Measurements from ENCODE around the gene ZSCAN5C. TPM values are rescaled to one million over a fixed set of nuclear protein-coding genes. Genes with fewer than 3 reads are reported as not detected.

The ZSCAN5C gene
- total and polyA plus RNA-seq, 2 donors (not counting 1 experiment from before 2014, with no cell fraction given) = not detected

DNA sequence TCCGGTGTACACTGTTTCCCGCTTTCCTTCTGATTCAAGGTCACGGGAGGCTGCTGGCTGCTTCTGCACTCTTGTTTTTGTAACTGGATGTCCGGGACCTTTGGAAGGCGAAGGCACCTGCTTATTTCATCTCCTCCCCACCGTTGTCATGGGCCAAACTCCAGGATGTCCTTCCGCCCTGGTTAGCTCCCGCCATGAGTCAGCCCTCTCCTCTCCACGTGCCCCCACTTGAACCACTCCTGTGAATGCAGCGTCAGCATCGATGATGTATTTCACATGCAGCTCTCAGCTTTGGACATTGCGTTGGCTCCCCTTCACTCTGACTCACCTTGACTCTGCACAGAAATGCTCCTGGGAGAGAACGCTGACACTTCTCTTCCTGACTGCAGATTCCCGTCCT lies 31.8 kb upstream of the ZSCAN5C start:
- CTCF ChIA-PET = interaction anchor here (2.8 to 16.2 kb wide), 4 partner anchors 65 to 104 kb away, joined by 7 to 196 read pairs (median 24); no protein-coding TSS in a partner anchor
- intact Hi-C loops (cut with micrococcal nuclease) = no loop called here
- no peak overlapping the region for H3K4me2 ChIP-seq (replicated peaks; ENCODE audit: low read depth, low read length, poor library complexity, severe bottlenecking)
- no peak overlapping the region for H3K27ac ChIP-seq (ENCODE audit: low read length in 2 of 2)
- ATAC-seq (ENCODE audit: low read depth) = no peak
- H3K9ac ChIP-seq (ENCODE audit: low read length) = no peak overlapping the region
- no peak for DNase-seq
- Mint-ChIP-seq H3K4me1 (peaks cover 2% of the 10 kb centered on the region), H3K27ac (no peak overlapping the region), H3K27me3 (peaks cover 18% of the 10 kb centered on the region), H3K4me3 (no peak overlapping the region), H3K9me3 (ENCODE audit: insufficient read depth) (no peaks in the 10 kb centered on the region)
- no peaks in the 10 kb centered on the region for H3K79me2 ChIP-seq (ENCODE audit: control insufficient read depth, insufficient read depth, low read length)
- no peaks in the 10 kb centered on the region for H3K9me3 ChIP-seq (ENCODE audit: control extremely low read depth in 1 of 3, control insufficient read depth in 2 of 3, insufficient read depth in 1 of 3, low read length in 2 of 3)
- H4K20me1 ChIP-seq (ENCODE audit: control insufficient read depth, insufficient read depth, low read length, poor library complexity, severe bottlenecking) = no peaks in the 10 kb centered on the region
- no peaks in the 10 kb centered on the region for H3K36me3 ChIP-seq (replicated peaks in 1 of 2; ENCODE audit: control extremely low read depth in 1 of 2, control insufficient read depth in 1 of 2, extremely low read depth in 1 of 2, insufficient read depth in 2 of 2, low read length in 1 of 2)
- POLR2A ChIA-PET = no interaction called here
- H3K4me1 ChIP-seq (ENCODE audit: control insufficient read depth in 2 of 2, insufficient read depth in 2 of 2, low read length in 2 of 2) = peaks cover 2 to 3% of the 10 kb centered on the region in 2 donors
- H2AFZ ChIP-seq (ENCODE audit: insufficient read depth, low read depth, low read length, poor library complexity, severe bottlenecking) = no peak overlapping the region
- TF ChIP-seq, protein P1, sequence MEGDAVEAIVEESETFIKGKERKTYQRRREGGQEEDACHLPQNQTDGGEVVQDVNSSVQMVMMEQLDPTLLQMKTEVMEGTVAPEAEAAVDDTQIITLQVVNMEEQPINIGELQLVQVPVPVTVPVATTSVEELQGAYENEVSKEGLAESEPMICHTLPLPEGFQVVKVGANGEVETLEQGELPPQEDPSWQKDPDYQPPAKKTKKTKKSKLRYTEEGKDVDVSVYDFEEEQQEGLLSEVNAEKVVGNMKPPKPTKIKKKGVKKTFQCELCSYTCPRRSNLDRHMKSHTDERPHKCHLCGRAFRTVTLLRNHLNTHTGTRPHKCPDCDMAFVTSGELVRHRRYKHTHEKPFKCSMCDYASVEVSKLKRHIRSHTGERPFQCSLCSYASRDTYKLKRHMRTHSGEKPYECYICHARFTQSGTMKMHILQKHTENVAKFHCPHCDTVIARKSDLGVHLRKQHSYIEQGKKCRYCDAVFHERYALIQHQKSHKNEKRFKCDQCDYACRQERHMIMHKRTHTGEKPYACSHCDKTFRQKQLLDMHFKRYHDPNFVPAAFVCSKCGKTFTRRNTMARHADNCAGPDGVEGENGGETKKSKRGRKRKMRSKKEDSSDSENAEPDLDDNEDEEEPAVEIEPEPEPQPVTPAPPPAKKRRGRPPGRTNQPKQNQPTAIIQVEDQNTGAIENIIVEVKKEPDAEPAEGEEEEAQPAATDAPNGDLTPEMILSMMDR (IDR thresholded peaks at IDR 0.05) = no peak
- no peak for TF ChIP-seq EZH2 (IDR thresholded peaks at IDR 0.05; ENCODE audit: borderline replicate concordance, insufficient read depth, low read depth, low read length, poor library complexity, severe bottlenecking)
- WGBS (ENCODE audit: insufficient coverage) = 82% methylated on average over 13 of the region's 14 CpGs
- no peaks in the 10 kb centered on the region for H3K27me3 ChIP-seq (replicated peaks in 1 of 4; ENCODE audit: control extremely low read depth in 1 of 4, control insufficient read depth in 3 of 4, insufficient read depth in 4 of 4, low read length in 3 of 4)
- no peak overlapping the region for H3K4me3 ChIP-seq (ENCODE audit: control extremely low read depth in 1 of 5, extremely low read depth in 1 of 5, insufficient read depth in 1 of 5, low read depth in 2 of 5, low read length in 4 of 5)

DNA sequence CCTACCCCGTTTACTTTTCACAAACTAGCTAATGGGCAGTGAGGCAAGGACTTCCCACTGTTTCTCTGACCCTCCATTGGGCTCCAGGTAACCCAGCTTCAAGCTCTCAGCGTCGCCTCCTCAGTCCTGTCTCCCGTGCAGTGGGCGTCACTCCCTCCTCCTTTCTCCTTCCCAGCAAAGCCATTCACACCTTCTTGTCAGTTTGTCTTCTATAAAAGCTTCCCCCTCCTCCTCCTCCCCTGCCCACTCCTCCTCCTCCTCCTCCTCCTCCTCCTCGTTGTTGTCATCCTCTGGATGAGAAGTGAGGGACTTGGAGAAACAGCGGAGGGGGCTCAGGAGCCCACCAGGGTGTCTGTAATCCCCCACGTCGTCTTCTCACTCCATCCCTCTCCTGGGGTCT lies 28.0 kb upstream of the ZSCAN5C start:
- no peaks in the 10 kb centered on the region for H3K36me3 ChIP-seq (replicated peaks in 1 of 2; ENCODE audit: control extremely low read depth in 1 of 2, control insufficient read depth in 1 of 2, extremely low read depth in 1 of 2, insufficient read depth in 2 of 2, low read length in 1 of 2)
- H3K4me2 ChIP-seq (replicated peaks; ENCODE audit: low read depth, low read length, poor library complexity, severe bottlenecking) = no peak overlapping the region
- H3K4me1 ChIP-seq (ENCODE audit: control insufficient read depth in 2 of 2, insufficient read depth in 2 of 2, low read length in 2 of 2) = peaks cover 2 to 3% of the 10 kb centered on the region in 2 donors
- H3K4me3 Mint-ChIP-seq = no peak overlapping the region
- no peak overlapping the region for H3K9ac ChIP-seq (ENCODE audit: low read length)
- H3K9me3 ChIP-seq (ENCODE audit: control extremely low read depth in 1 of 3, control insufficient read depth in 2 of 3, insufficient read depth in 1 of 3, low read length in 2 of 3) = no peaks in the 10 kb centered on the region
- POLR2A ChIA-PET = no interaction called here
- H3K9me3 Mint-ChIP-seq (ENCODE audit: insufficient read depth) = no peaks in the 10 kb centered on the region
- peaks cover 18% of the 10 kb centered on the region for H3K27me3 Mint-ChIP-seq
- CTCF ChIA-PET = interaction anchor here (0.6 to 16.2 kb wide), 4 partner anchors 10 to 108 kb away, joined by 3 to 196 read pairs (median 20); no protein-coding TSS in a partner anchor
- ATAC-seq (ENCODE audit: low read depth) (no peak), DNase-seq (no peak)
- 76% methylated on average over 5 of the region's 9 CpGs for WGBS (ENCODE audit: insufficient coverage)
- no peaks in the 10 kb centered on the region for H3K79me2 ChIP-seq (ENCODE audit: control insufficient read depth, insufficient read depth, low read length)
- no peak for TF ChIP-seq EZH2 (IDR thresholded peaks at IDR 0.05; ENCODE audit: borderline replicate concordance, insufficient read depth, low read depth, low read length, poor library complexity, severe bottlenecking)
- TF ChIP-seq, protein P1 (IDR thresholded peaks at IDR 0.05) = no peak
- H4K20me1 ChIP-seq (ENCODE audit: control insufficient read depth, insufficient read depth, low read length, poor library complexity, severe bottlenecking) = no peaks in the 10 kb centered on the region
- H3K4me1 Mint-ChIP-seq = peaks cover 2% of the 10 kb centered on the region
- H3K4me3 ChIP-seq (ENCODE audit: control extremely low read depth in 1 of 5, extremely low read depth in 1 of 5, insufficient read depth in 1 of 5, low read depth in 2 of 5, low read length in 4 of 5) = no peak overlapping the region
- H3K27ac ChIP-seq (ENCODE audit: low read length in 2 of 2) = no peak overlapping the region
- no peaks in the 10 kb centered on the region for H3K27me3 ChIP-seq (replicated peaks in 1 of 4; ENCODE audit: control extremely low read depth in 1 of 4, control insufficient read depth in 3 of 4, insufficient read depth in 4 of 4, low read length in 3 of 4)
- no peak overlapping the region for H3K27ac Mint-ChIP-seq
- no peak overlapping the region for H2AFZ ChIP-seq (ENCODE audit: insufficient read depth, low read depth, low read length, poor library complexity, severe bottlenecking)
- intact Hi-C loops (cut with micrococcal nuclease) = no loop called here

Data from B cell (primary cell).